A673 (cell line): ENCODE results near the gene IMMP2L.

ENCODE experiments used
- CTCF ChIP-seq: fragments of 300-800, 200-600 bp; sonication (generic); conservative IDR thresholded peaks from 2 replicates; pipeline ENCODE4 v1.5.1; 2017; ENCODE audit warnings: low read depth, mild to moderate bottlenecking, antibody characterized with exemption, low read length, moderate library complexity, mixed read lengths
- EZH2 ChIP-seq: fragments of 200-600 bp; sonication (generic); IDR thresholded peaks from 2 replicates; pipeline ENCODE4 v1.6.1; 2017; ENCODE audit warnings: borderline replicate concordance, low read depth, mild to moderate bottlenecking, mixed read lengths, antibody characterized with exemption, low read length; ENCODE audit not compliant: poor library complexity, severe bottlenecking

- TF ChIP-seq CTCF = no peak
- TF ChIP-seq EZH2 = no peak
Measured at GRCh38 chr7:110719741-110720140, 842.6 kb downstream of the IMMP2L start.
